GM18511 (cell line): ENCODE measurements around the gene IGFALS.

ENCODE experiments used
- ATAC-seq: cut with Tn5 transposase; IDR thresholded peaks from one replicate; pipeline ENCODE4 v1.9.1; 2021; ENCODE audit warnings: mild to moderate bottlenecking, moderate library complexity; ENCODE audit not compliant: unreplicated experiment

The IGFALS gene

DNA sequence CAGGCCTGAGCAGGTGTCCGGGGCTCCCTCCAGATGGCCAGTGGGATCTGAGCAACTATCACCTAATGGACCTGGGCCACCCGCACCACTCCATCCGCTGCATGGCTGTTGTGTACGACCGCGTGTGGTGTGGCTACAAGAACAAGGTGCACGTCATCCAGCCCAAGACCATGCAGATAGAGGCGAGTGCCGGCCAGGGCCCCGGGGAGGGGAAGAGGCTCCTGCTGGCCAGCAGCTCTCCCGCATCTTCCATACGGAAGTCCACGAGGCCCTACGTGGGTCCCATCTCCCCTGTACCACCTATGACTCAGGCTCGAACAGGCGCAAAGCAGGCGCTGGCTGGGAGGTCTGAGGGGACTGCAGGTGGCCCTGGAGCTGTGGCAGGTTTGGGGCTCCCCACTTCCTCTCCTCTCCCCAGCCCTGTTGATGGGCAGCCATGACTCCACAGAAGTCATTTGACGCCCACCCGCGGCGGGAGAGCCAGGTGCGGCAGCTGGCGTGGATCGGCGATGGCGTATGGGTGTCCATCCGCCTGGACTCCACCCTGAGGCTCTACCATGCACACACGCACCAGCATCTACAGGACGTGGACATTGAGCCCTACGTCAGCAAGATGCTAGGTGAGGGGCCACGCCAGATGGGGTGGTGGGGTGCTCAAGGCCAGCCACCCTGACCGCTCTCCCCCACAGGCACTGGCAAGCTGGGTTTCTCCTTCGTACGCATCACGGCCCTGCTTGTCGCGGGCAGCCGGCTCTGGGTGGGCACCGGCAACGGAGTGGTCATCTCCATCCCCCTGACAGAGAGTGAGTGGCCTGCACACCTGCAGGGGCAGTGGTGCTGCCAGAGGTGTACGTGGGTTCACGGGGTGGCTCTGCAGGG is 26.1 kb downstream of the IGFALS start:
- ATAC-seq = no peak

DNA sequence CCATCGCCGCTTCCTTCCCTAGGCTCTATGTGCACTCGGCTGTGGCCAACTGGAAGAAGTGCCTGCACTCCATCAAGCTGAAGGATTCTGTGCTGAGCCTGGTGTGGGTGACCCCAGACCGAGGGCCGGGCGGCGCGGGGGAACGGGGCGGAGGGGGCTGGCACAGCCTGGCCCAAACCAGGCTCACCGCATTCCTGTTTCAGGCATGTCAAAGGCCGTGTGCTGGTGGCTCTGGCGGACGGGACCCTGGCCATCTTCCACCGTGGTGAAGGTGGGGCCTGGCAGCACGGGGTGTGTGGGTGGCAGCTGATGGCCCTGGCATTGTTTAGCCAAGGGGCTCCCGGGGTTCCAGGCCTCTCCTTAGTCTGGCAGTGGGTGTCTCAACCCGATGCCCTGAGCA is 26.8 kb downstream of the IGFALS start:
- ATAC-seq = no peak

DNA sequence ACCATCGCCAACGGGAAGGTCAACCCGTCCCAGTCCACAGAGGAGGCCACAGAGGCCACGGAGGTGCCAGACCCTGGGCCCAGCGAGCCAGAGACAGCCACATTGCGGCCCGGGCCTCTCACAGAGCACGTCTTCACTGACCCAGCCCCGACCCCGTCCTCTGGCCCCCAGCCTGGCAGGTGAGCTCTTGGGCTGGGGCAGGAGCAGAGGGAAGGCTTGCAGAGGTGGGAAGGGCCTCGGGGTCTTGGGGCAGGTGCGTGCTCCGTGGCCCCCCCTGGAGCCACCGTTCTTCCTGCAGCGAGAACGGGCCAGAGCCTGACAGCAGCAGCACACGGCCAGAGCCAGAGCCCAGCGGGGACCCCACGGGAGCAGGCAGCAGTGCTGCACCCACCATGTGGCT is 27.3 kb downstream of the IGFALS start:
- no peak for ATAC-seq

DNA sequence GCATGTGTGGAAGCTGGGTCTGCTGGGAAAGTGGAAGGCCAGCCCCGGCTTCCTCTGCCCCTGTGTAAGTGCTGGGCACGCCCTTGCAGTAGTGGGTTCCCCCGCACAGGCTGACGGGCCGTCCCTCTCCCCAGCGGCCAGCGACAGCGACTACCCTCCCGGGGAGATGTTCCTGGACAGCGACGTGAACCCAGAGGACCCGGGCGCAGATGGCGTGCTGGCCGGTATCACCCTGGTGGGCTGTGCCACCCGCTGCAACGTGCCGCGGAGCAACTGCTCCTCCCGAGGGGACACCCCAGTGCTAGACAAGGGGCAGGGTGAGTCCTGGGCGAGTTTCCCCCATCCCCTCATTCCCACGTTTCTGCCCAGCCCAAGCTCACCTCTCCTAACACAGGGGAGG is 27.7 kb downstream of the IGFALS start:
- no peak for ATAC-seq

DNA sequence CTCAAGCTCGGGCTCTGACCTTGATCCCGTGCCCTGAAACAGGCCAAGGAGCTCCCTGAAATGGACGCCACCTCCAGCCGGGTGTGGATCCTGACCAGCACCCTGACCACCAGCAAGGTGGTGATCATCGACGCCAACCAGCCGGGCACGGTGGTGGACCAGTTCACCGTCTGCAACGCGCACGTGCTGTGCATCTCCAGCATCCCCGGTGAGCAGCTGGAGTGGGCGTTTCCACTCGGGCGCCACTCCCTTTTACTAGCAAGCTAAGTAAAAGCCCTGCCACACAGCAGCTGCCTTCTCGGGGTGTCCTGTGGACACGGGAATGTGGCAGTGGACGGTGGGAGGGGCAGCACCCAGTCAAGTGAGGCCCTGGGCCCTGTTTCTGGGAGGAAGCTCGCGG is 28.5 kb downstream of the IGFALS start:
- ATAC-seq = no peak

DNA sequence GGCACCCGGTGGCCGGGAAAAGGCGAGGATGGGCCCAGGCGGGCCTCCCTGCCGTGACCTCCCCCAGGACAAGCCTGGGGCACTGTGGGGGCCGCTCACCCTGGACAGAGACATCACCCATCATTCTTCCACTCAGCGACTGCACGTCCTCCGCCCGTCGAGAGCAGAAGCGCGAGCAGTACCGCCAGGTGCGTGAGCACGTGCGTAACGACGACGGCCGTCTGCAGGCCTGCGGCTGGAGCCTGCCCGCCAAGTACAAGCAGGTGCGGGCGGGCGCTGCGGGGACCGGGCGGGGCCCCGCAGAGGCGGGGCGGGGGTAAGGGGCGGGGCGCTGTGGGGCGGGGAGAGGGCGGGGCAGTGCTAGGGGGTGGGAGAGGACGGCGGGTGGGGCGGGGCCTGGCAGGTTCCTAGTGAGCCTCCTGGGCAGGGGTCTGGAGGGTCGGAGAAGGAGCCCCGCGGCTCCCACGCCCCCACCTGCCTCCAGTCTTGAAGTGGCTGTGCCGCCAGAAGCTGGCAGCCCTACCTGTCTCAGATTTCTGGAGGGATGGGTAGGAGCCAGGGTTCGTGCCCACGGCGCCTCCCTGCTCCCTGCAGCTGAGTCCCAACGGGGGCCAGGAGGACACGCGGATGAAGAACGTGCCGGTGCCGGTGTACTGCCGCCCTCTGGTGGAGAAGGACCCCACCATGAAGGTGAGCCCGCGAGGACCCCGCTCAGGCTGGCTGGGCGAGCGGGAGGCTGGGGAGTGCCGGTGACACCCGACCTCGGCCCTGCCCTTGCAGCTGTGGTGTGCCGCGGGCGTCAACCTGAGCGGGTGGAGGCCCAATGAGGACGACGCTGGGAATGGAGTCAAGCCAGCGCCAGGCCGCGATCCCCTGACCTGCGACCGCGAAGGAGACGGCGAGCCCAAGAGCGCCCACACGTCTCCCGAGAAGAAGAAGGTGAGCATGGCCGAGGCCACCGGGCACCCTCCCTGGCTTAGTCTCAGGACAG is 29.7 kb downstream of the IGFALS start:
- no peak for ATAC-seq

DNA sequence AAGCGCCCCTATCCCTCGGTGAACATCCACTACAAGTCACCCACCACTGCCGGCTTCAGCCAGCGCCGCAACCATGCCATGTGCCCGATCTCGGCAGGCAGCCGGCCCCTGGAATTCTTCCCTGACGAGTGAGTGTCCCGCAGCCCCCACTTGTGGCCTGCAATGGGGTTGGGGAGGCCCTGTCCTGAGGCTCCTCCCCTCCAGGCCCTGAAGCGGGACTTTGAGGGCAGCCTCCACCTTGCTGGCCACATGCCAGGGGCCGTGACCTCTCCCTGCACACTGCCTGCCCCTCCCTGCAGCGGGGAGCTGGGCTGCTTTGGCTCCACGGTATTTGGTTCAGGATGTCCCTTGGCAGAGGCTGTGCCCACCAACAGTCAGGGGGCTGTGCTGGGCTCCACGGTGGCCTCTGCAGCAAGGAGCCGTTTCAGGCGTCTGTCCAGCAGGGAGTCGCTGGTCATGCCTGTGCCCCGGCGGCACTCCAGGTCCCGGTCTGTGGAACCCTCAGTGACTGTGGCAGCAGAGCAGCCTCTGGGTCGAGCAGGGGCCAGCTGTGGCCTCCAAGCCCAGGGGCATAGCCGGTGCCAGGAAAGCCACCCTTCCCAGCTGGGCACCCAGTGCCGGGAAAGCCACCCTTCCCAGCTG is 30.5 kb downstream of the IGFALS start:
- no peak for ATAC-seq

DNA sequence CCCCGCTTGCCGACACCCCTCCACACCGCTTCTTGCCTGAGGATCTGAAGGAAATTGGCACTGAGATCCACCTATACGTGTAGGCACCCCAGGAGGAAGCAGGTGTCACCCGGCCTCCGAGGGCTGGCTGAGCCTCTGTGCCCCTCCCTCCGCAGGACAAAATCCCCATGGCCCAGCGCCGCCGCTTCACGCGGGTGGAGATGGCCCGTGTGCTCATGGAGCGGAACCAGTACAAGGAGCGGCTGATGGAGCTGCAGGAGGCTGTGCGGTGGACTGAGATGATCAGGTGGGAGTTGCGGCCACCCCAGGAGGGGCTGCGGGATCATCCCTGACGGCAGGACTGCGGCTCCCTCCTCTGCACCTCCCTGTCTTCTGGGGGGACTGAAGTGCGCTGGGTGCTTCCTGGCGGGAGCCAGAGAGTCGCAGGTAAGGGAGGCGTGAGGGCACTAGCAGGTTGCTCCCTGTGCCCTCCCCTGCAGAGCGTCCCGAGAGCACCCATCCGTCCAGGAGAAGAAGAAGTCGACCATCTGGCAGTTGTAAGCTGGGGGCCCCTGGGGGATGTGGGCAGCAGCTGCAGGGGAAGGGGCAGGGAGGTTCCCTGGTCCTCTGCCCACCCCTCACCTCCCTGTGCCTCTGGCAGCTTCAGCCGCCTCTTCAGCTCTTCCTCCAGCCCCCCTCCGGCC is 31.2 kb downstream of the IGFALS start:
- no peak for ATAC-seq

DNA sequence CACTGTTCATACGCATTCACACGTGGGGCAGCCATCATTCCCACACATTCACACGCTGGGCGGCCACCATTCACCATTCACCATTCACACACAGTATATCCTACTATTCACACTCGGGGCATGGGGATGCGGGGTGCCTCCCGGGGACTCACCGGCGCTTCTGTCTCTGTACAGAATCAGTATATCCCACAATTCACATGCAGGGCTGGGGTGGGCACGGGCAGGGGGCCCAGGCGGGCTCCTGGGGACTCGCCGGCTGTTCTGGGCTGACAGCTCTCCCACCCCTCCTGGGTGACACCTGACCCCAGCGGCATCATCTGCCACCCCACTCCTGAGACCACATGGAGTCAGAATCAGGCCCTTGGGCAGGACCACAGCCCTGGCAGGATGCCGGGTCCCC is 31.8 kb downstream of the IGFALS start:
- ATAC-seq = no peak

DNA sequence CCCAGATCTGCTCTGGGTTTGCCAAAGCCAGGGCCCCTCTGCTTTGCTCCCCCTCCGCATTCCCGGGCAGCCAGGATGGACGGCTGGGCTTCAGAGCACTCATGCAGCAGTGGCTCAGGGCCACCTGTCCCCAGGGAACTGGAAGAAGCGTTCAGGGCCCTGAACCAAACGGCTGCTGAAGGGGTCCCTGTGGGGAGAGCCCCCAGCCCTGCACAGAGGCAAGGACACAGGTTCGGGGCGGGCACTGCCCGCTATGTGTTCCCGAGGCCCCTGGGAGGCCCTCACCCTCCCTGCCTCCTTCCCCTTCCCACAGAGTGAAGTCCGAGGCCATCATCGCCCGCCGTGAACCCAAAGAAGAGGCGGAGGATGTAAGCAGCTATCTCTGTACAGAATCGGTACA is 32.6 kb downstream of the IGFALS start:
- no peak for ATAC-seq

DNA sequence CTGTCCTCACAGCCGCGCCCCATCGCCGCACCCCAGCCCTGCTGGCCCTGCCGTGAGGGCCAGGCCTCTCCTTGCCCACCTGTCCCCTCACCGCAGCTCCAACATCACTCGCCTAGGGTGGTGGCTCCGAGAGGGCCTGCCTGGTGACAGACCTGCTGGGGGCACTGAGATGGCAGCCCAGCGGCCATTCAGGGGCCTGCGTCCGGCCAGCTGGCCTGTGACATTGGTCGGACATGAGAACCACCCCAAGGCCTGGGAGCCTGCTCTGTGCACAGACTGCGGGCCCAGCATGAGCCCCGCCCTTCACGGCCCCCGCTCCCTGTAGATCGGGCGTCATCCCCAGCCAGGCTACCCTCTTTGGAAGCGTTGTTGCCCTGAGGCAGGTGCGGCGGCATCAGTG is 34.0 kb downstream of the IGFALS start:
- no peak for ATAC-seq

DNA sequence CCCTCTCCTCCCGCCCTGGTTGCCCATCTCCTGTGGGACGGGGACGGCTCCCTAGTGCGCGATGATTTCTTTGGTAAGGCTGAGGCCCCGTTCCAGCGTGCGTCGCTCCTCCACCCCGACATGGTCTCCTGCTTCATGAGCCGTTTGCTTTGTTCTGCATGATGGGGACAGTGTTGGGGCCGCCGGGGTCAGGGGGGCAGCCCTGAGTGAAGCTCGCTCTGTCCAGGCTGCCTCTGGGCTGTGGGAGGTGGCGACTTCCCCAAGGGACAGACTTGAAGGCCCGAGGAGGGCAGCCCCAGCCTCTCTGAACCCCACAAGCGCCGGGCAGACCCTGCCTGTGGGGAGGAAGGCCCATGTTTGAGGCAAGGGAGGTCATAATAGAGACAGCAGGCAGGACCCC is 34.6 kb downstream of the IGFALS start:
- no peak for ATAC-seq

DNA sequence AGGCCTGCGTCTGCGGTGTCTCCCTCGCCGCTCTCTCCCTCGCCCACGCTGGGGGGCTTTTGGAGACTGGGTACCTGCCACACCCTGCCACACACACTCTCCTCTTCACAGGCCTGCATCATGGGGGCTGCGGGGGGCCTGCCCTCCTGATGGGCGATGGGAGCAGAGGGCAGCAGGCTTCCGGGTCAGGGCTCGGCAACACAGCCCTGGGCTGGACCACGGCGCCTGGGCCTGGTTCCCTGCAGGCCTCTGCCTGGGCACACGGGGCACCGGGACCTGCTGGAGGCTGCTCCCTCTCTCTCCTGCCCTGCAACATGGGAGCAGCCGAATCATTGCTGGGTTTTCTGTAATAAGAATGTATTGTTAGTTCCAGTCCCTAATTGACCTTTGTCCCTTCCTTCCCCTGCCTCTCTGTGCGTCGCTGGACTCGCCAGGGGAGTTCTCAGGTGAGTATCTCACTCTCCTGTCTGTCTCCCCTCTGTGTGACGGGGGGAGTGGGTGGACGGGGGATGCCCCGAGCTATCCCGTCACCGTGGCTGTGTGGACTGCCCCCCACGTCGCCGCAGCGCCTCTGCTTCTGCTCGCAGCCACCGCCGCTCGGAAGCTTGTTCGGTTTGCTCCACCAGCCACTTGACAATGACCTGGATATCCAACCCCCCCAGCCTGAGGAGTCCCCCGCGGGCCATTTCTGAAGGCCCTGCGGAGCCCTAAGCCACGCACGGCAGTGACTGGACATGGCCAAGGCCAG is 35.6 kb downstream of the IGFALS start:
- ATAC-seq = no peak

DNA sequence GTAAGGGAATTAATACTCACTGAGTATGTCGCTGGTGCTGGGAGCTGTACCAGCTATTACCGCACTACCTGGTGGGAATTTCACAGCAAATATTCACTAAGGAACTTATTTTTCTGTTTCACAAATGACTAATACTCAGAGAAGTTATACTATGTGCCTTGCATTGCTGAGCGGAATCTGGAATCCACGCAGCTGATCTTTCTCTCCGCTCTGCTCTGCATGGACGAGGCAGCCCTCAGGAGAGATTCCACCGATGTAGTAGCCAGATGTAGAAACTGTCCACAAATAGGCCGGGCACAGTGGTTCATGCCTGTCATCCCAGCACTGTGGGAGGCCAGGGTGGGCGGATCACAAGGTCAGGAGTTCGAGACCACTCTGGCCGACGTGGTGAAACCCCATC is 39.3 kb downstream of the IGFALS start:
- ATAC-seq = no peak

DNA sequence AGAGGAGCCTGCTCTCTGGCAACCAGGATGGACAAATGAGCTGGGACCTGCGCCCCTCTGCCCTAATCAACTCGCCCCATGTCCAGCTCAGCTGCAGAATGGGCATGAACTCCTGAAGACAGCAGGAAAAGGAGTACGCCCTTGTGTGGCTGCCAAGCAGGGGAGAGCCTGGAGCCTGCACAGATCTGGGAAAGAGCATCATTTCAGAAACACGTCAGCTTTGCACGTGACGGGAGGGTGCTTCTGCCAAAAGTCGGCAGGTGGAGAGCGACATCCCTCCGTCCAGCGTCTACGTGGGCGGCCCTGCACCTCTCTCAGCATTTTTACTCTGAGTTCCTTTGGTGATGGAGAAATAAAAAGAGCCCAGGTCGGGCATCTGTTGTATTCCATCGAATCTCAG is 40.7 kb downstream of the IGFALS start:
- no peak for ATAC-seq

DNA sequence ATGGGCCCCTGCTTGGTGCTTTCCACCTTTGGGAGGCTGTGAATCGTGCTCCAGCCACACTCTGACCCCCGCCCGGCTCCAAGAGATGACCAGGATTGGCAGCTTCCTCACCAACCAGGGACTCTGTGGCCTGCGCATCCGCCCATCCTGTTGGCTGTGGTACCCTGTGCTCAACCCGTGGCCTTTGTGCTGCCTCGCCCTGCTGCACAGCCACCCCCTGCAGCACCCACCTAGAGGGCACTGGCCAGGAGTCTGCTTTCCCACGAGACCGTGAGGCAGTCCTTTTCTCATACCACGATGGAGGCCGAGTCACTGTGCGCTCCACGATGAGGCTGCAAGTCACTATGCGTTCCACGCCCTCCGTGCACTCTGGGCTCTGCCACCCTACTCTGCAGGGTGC is 41.6 kb downstream of the IGFALS start:
- no peak for ATAC-seq

DNA sequence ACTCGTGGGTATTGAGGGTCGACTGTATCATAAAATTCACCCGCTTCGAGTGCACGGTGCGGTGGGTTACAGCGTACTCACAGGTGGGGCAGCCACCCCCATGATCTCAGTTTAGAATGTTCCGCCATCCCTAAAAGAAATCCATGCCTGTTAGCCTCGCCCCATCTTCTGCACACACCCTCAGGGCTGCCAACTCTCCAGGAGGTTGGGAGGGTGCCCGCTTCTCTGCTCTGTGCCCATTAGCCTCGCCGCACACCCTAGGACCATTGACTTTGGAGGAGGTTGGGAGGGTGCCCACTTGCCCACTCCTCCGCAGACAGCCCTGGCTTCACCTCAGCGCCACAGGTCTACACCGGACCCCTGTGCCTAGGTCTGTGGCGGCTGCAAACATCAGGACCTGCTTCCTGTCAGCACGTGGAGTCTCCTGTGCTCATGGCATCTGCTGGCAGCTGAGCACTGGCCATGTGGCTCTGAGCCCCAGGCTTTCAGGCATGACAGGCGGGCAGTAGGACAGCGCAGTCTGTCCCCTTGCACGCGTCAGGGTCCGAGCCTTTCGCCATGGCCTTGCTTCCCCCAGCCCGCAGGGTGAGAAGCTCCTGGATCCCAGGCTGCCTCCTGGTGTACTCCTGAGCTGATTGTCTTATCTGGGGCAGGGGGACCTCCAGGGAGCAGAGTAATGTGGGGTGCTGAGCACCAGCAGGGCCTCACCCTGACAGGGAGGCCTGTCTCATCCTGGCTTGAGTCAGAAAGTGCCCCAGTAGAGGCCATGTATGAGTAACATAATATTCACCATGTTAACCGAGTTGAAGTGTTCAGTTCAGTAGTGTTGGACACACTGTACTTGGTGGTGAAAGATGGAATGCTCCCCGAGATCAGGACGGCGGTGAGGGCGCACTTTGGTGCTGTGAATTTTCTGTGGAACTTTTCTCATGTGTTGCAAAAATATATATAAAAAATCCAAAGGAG is 44.1 kb downstream of the IGFALS start:
- ATAC-seq = no peak

DNA sequence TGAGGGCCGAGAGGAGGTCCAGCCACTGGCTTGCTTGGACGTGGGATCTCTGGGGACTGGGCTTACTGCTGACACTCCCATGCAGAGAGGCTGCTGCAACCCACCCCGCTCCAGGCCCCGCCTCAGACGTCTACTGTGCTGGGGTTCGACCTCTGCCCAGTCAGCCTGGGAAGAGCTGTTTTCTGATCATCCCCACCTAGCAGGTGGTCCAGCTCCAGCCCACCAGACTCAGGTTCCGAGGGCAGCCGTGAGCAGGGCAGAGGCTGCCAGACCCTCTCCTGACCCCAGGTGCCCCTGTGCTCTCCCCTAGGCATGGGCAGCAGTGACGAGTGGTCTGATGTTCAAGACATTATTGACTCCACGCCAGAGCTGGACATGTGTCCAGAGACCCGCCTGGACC is 45.6 kb downstream of the IGFALS start:
- no peak for ATAC-seq

DNA sequence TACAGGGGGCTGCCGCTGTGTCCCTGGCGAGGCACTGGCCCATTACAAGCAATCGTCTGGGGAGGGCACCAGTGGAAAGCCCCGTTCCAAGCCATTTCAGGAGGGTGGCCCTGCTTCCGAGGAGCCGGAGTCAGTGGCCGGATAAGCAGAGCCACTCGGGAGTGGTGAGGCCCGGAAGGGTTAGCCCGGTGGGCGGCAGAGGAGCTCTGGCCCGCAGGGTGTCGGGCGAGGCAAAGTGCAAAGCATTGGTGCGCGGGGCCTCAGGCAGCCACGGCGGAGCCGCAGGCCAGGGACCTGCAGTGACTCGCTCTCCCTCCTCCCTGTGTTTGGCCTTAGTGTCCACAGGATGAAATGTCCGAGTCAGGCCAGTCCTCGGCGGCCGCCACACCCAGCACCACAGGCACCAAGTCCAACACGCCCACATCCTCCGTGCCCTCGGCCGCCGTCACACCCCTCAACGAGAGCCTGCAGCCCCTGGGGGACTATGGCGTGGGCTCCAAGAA is 46.8 kb downstream of the IGFALS start:
- ATAC-seq = no peak
